T-cell (primary cell): ENCODE results near the gene TMIGD1. TPM values are rescaled to one million over a fixed set of nuclear protein-coding genes. Genes with fewer than 3 reads are reported as not detected.
A peak's percentile ranks its signal among the peaks of the same experiment; 100 is the strongest.

Source experiments
- ATAC-seq, 4 experiments: fragments of 200-7000 bp in 3 of 4; fragments of 150-1000 bp in 1 of 4; cut with Tn5 transposase; replicated peaks in 1 of 4; 1 replicate in 3 of 4; 2 replicates in 1 of 4; pipeline ENCODE4 v1.10.0; 2021; ENCODE audit warnings: moderate library complexity in 3 of 4, mild to moderate bottlenecking in 2 of 4, moderate number of reproducible peaks in 1 of 4
- CTCF ChIA-PET, 2 donors: fragments of 300-600 bp; sonication (Branson Sonifier 250); formaldehyde crosslinking; loops; one replicate each; lab custom pipeline; 2022; ENCODE audit warnings: antibody characterized with exemption in 2 of 2; lab: Charles Lee
- POLR2A ChIA-PET, 2 donors: fragments of 300-600 bp; sonication (Branson Sonifier 250); formaldehyde crosslinking; loops; one replicate each; lab custom pipeline; 2022; ENCODE audit warnings: antibody characterized with exemption in 2 of 2; lab: Charles Lee
- DNase-seq, 35 experiments: peaks; one replicate each; pipeline versions ENCODE4 v3.0.0 to v3.0.0-alpha.2; 2013 to 2023
- H3K27ac ChIP-seq: one replicate; pipeline ENCODE4 v1.5.1; 2013; ENCODE audit warnings: low read length
- H3K27me3 ChIP-seq, 2 experiments: replicated peaks in 1 of 2; 1 replicate in 1 of 2; 2 replicates in 1 of 2; pipeline versions ENCODE4 v1.6.1 to v1.7.0; 2013; ENCODE audit warnings: low read length in 1 of 2, mixed read lengths in 1 of 2; ENCODE audit not compliant: control insufficient read depth in 2 of 2, insufficient read depth in 2 of 2; ENCODE audit errors: extremely low read depth in 1 of 2
- H3K36me3 ChIP-seq, 2 donors: 1 replicate in 1 of 2; 2 replicates in 1 of 2; pipeline versions ENCODE4 v1.6.1 to v1.7.0; 2013; ENCODE audit warnings: low read length in 1 of 2; ENCODE audit not compliant: control insufficient read depth in 2 of 2, insufficient read depth in 1 of 2; ENCODE audit errors: extremely low read depth in 1 of 2
- H3K4me1 ChIP-seq, 2 experiments: 1 replicate in 1 of 2; 2 replicates in 1 of 2; pipeline versions ENCODE4 v1.6.1 to v1.7.0; 2013; ENCODE audit warnings: low read length in 2 of 2, mixed read lengths in 1 of 2; ENCODE audit not compliant: insufficient read depth in 2 of 2, control insufficient read depth in 1 of 2; ENCODE audit errors: extremely low read depth in 1 of 2
- H3K4me3 ChIP-seq, 2 donors: 1 replicate in 1 of 2; 2 replicates in 1 of 2; pipeline versions ENCODE4 v1.5.1 to v1.7.0; 2013; ENCODE audit warnings: mild to moderate bottlenecking in 2 of 2, low read length in 1 of 2, moderate library complexity in 1 of 2; ENCODE audit not compliant: control insufficient read depth in 1 of 2; ENCODE audit errors: extremely low read depth in 1 of 2
- H3K9me3 ChIP-seq: 2 replicates; pipeline ENCODE4 v1.7.0; 2013
- H3K27ac Mint-ChIP-seq, 2 donors: one replicate each; pipeline ENCODE4 v1.8.0; 2020 to 2021; ENCODE audit warnings: mild to moderate bottlenecking in 2 of 2, mixed read lengths in 2 of 2
- H3K27me3 Mint-ChIP-seq, 2 donors: one replicate each; pipeline ENCODE4 v1.8.0; 2021 to 2022; ENCODE audit warnings: mixed read lengths in 2 of 2
- H3K36me3 Mint-ChIP-seq: one replicate; pipeline ENCODE4 v1.8.0; 2021; ENCODE audit warnings: mixed read lengths
- H3K4me1 Mint-ChIP-seq, 3 donors: one replicate each; pipeline ENCODE4 v1.8.0; 2020 to 2022; ENCODE audit warnings: mixed read lengths in 3 of 3, mild to moderate bottlenecking in 1 of 3
- H3K4me3 Mint-ChIP-seq, 3 donors: one replicate each; pipeline ENCODE4 v1.8.0; 2020 to 2022; ENCODE audit warnings: mild to moderate bottlenecking in 3 of 3, mixed read lengths in 3 of 3, moderate library complexity in 3 of 3
- H3K9me3 Mint-ChIP-seq, 3 donors: one replicate each; pipeline ENCODE4 v1.8.0; 2020 to 2022; ENCODE audit warnings: mixed read lengths in 3 of 3
- WGBS: methylation state at CpG from one replicate; pipeline ENCODE4 v1.1.5; 2013; ENCODE audit warnings: missing lambda C conversion rate; ENCODE audit not compliant: insufficient coverage; 5-methylcytosine and 5-hydroxymethylcytosine counted together
- total RNA-seq, 35 experiments: library from RNA in 6 of 35; stranded (reverse) in 6 of 35; fragments of 120-200 nt in 1 of 35; gene quantifications; one replicate each; pipeline versions ENCODE4 v1.2.1 to v1.2.4 and lab custom pipeline; 2013 to 2026

Gene TMIGD1
- total RNA-seq, 5 donors from 2014 or later (not counting 1 experiment from before 2014, with no cell fraction given) = not detected

DNA sequence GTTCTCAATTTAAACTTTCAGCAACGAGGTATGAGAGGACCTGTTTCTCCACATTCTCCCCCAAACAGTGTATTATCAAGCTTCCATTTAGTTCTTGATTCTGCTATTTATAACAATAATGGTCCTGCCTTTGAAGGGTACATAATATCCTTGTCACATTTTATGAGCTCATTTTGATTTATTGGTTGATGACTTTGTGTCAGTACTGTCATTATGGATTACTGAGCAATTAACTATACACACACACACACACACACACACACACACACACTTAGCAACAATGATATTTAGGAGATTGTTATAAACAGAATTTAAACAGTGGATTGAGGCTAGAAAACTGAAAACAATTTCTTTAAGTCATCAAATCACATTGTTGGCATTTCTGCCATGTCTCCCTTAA is 7.0 kb downstream of the TMIGD1 start:
- no peak for ATAC-seq
- Histone ChIP-seq H3K27ac (no peak overlapping the region), H3K27me3 (no peaks in the 10 kb centered on the region), H3K4me3 (no peak overlapping the region), H3K4me1 (peaks cover 23 to 39% of the 10 kb centered on the region in 2 experiments), H3K36me3 (no peaks in the 10 kb centered on the region), H3K9me3 (no peaks in the 10 kb centered on the region)
- H3K9me3 Mint-ChIP-seq = no peaks in the 10 kb centered on the region
- POLR2A ChIA-PET = interaction anchor here in 1 of 2 donors (0.6 kb wide), 2 partner anchors 28 to 44 kb away, joined by 3 read pairs; no protein-coding TSS in a partner anchor
- peaks cover 37 to 73% (median 52%) of the 10 kb centered on the region in 3 donors for H3K4me1 Mint-ChIP-seq
- no peaks in the 10 kb centered on the region for H3K27me3 Mint-ChIP-seq
- H3K36me3 Mint-ChIP-seq = no peaks in the 10 kb centered on the region
- no peak overlapping the region for H3K4me3 Mint-ChIP-seq
- no CpG with 5 or more reads among the region's 1 CpG for WGBS
- CTCF ChIA-PET = interaction anchor here (0.6 to 3.1 kb wide), 5 partner anchors 10 to 36 kb away, joined by 3 to 18 read pairs (median 7); no protein-coding TSS in a partner anchor
- peak overlapping the region in 1 of 2 donors; percentile 34 for H3K27ac Mint-ChIP-seq
- no peak for DNase-seq

DNA sequence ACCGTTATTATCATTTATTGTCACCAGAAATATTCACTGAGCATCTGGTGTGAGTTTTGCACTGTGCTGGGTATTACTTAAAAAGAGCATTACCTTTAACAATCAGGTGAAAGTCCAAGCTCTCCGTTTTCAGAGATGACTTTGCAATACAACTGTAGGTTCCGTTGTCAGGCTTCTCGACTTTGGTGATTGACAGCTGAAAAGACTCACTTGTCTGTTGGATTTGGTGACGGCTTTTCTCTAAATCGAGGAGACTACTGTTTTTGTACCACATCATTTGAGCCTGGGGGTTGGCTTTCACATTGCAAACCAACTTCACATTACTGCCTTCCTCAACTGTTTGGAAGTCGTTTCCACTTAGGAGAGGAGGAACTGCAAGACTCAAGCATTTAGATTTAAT is 9.1 kb downstream of the TMIGD1 start:
- peaks cover 22 to 60% (median 33%) of the 10 kb centered on the region in 3 donors for H3K4me1 Mint-ChIP-seq

GRCh38 chr17:30323895-30324319 is 9.9 kb downstream of the TMIGD1 start:
- no peaks in the 10 kb centered on the region for H3K36me3 ChIP-seq
- peaks cover 15 to 21% of the 10 kb centered on the region in 2 experiments for H3K4me1 ChIP-seq
- ATAC-seq = peak; percentile 58 to 69 (median 64)
- H3K4me3 ChIP-seq = peak overlapping the region in 1 of 2 donors; percentile 11
- POLR2A ChIA-PET = interaction anchor here (0.5 to 1.3 kb wide), 4 partner anchors 8 to 743 kb away, joined by 3 to 8 read pairs (median 4); partner anchors contain the start of gene BLMH (in 1 of the 2)
- no peaks in the 10 kb centered on the region for H3K27me3 ChIP-seq
- Mint-ChIP-seq H3K4me1 (peaks cover 22 to 56% (median 28%) of the 10 kb centered on the region in 3 donors), H3K4me3 (peak overlapping the region; percentile 40 to 60 (median 42)), H3K9me3 (no peaks in the 10 kb centered on the region), H3K27me3 (no peaks in the 10 kb centered on the region), H3K27ac (peak overlapping the region; percentile 87 to 88), H3K36me3 (no peaks in the 10 kb centered on the region)
- CTCF ChIA-PET = interaction anchor here (0.6 to 2.8 kb wide), 12 partner anchors 8 to 199 kb away, joined by 3 to 26 read pairs (median 5); partner anchors contain the start of genes BLMH (in 1 of the 2) and TMIGD1 (in 1 of the 2)
- H3K9me3 ChIP-seq = no peaks in the 10 kb centered on the region
- peak in 32 of 35 experiments; percentile 6 to 54 (median 25) for DNase-seq
- H3K27ac ChIP-seq = peak overlapping the region; percentile 80

More for the DNA sequence above, 9.1 kb downstream of the TMIGD1 start:
- ChIA-PET CTCF (interaction anchor here in 1 of 2 donors (2.8 kb wide), 1 partner anchor 12 kb away, joined by 26 read pairs; no protein-coding TSS in a partner anchor), POLR2A (no interaction called here)
- no peaks in the 10 kb centered on the region for H3K27me3 Mint-ChIP-seq
- no peaks in the 10 kb centered on the region for H3K9me3 Mint-ChIP-seq
- H3K4me1 ChIP-seq = peaks cover 15 to 23% of the 10 kb centered on the region in 2 experiments
- H3K27ac ChIP-seq = peak overlapping the region; percentile 80
- no peak overlapping the region for H3K4me3 ChIP-seq
- peak overlapping the region; percentile 87 to 88 for H3K27ac Mint-ChIP-seq
- ATAC-seq (no peak), DNase-seq (no peak)
- WGBS = 97% methylated on average over 5 of the region's 7 CpGs
- H3K36me3 Mint-ChIP-seq = no peaks in the 10 kb centered on the region
- no peaks in the 10 kb centered on the region for H3K27me3 ChIP-seq
- no peaks in the 10 kb centered on the region for H3K9me3 ChIP-seq
- H3K36me3 ChIP-seq = no peaks in the 10 kb centered on the region
- no peak overlapping the region for H3K4me3 Mint-ChIP-seq

GRCh38 chr17:30323262-30323894 is 10.5 kb downstream of the TMIGD1 start:
- peak; percentile 86 to 93 (median 90) for ATAC-seq
- Mint-ChIP-seq H3K4me3 (peak overlapping the region; percentile 40 to 60 (median 42)), H3K36me3 (no peaks in the 10 kb centered on the region), H3K27ac (peak overlapping the region; percentile 87 to 88), H3K27me3 (no peaks in the 10 kb centered on the region), H3K9me3 (no peaks in the 10 kb centered on the region), H3K4me1 (peaks cover 22 to 56% (median 28%) of the 10 kb centered on the region in 3 donors)
- peak overlapping the region in 1 of 2 donors; percentile 11 for H3K4me3 ChIP-seq
- peaks cover 15 to 21% of the 10 kb centered on the region in 2 experiments for H3K4me1 ChIP-seq
- WGBS = 0% methylated on average over 1 of the region's 5 CpGs
- CTCF ChIA-PET = interaction anchor here (0.5 to 2.8 kb wide), 15 partner anchors 9 to 621 kb away, joined by 3 to 26 read pairs (median 4); partner anchors contain the start of genes BLMH (in 1 of the 2) and TMIGD1 (in 1 of the 2)
- peak overlapping the region; percentile 80 for H3K27ac ChIP-seq
- POLR2A ChIA-PET = interaction anchor here (0.5 to 1.3 kb wide), 5 partner anchors 9 to 69 kb away, joined by 3 to 8 read pairs (median 3); partner anchors contain the start of gene BLMH (in 1 of the 2)
- no peaks in the 10 kb centered on the region for H3K27me3 ChIP-seq
- H3K36me3 ChIP-seq = no peaks in the 10 kb centered on the region
- no peaks in the 10 kb centered on the region for H3K9me3 ChIP-seq
- DNase-seq = peak in 34 of 35 experiments; percentile 32 to 86 (median 68)

DNA sequence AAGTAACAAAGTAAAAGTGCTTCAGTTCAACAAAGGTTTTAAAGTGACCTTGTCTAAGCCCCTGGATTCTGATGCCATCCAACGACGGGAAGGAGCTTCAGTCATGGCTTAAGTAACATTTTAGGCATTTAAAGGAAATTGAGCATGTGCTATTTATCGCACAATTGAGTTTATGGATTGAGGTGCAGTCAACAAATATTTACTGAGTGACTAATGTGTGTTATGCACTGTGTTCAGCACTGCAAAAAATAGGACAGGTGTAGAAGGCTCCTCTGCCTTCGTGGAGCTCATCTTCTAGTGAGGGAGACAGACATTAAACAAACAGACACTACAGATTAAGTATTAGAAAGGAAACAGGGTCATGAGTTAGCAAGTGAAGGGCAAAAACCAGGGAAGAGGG is 12.5 kb downstream of the TMIGD1 start:
- CTCF ChIA-PET = interaction anchor here in 1 of 2 donors (0.6 to 1.2 kb wide), 4 partner anchors 13 to 200 kb away, joined by 3 to 5 read pairs (median 3); no protein-coding TSS in a partner anchor
- Histone ChIP-seq H3K36me3 (no peaks in the 10 kb centered on the region), H3K27me3 (no peaks in the 10 kb centered on the region), H3K9me3 (no peaks in the 10 kb centered on the region), H3K27ac (no peak overlapping the region), H3K4me1 (peaks cover 15 to 21% of the 10 kb centered on the region in 2 experiments), H3K4me3 (no peak overlapping the region)
- Mint-ChIP-seq H3K36me3 (no peaks in the 10 kb centered on the region), H3K4me1 (peaks cover 22 to 52% (median 28%) of the 10 kb centered on the region in 3 donors), H3K27me3 (no peaks in the 10 kb centered on the region), H3K9me3 (no peaks in the 10 kb centered on the region), H3K4me3 (no peak overlapping the region), H3K27ac (peak overlapping the region; percentile 50 to 68)
- no peak for DNase-seq
- 94% methylated on average over 3 of the region's 4 CpGs for WGBS
- no peak for ATAC-seq
- POLR2A ChIA-PET = no interaction called here

DNA sequence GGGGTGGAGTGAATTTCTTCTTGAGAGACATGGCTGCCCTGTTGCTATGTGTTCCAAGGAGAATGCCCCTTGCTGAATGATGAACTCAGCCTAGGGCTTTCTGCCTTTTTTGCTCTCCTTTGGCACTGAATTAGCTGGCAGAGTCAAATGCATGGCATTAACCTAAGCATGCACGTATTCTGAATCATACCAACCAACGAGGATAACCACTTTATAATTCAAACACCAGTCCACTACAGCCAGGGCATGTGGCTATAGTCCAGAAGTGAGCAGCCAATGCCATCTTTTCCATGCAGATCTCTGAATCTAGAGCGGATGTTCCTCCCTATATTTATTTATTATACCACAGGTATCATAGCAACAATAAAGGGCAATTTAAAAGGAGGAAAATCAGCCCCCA is 15.7 kb downstream of the TMIGD1 start:
- CTCF ChIA-PET = interaction anchor here in 1 of 2 donors (0.6 kb wide), 1 partner anchor 1338 kb away, joined by 3 read pairs; no protein-coding TSS in a partner anchor
- H3K9me3 Mint-ChIP-seq = no peaks in the 10 kb centered on the region
- Histone ChIP-seq H3K27ac (no peak overlapping the region), H3K9me3 (no peaks in the 10 kb centered on the region), H3K4me1 (peaks cover 0 to 7% of the 10 kb centered on the region in 2 experiments), H3K36me3 (no peaks in the 10 kb centered on the region), H3K27me3 (no peaks in the 10 kb centered on the region), H3K4me3 (no peak overlapping the region)
- no peaks in the 10 kb centered on the region for H3K36me3 Mint-ChIP-seq
- WGBS = 86% methylated on average over 2 of the region's 3 CpGs
- DNase-seq (no peak), ATAC-seq (no peak)
- peaks cover 5 to 29% (median 9%) of the 10 kb centered on the region in 3 donors for H3K4me1 Mint-ChIP-seq
- POLR2A ChIA-PET = interaction anchor here in 1 of 2 donors (0.6 kb wide), 2 partner anchors 33 to 1547 kb away, joined by 3 read pairs; no protein-coding TSS in a partner anchor
- H3K27ac Mint-ChIP-seq = no peak overlapping the region
- H3K27me3 Mint-ChIP-seq = no peaks in the 10 kb centered on the region
- H3K4me3 Mint-ChIP-seq = no peak overlapping the region
